ENCODE results near the gene VPS37D.

Gene VPS37D

GRCh38 chr7:73681031-73681430 is 13.4 kb downstream of the VPS37D start:
- no peak for DNase-seq

DNA sequence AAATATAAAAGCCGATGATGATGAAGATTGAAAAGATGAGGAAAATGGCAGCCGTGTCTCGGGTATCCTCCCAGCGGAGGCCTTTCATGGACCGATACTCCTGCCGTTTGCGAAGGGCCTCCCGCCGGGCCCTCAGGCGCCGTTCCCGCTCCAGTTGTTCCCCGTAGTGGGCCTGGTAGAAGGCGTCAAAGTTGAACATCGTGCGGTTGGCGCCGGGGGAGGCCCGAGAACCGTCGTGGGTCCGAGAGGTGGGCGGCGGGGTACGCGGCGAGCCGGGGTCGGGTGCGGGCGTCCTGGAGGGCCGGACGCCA is 15.1 kb downstream of the VPS37D start:
- DNase-seq = no peak

GRCh38 chr7:73683056-73683787 is 15.6 kb downstream of the VPS37D start, which contains the start of the genes BUD23 and DNAJC30:
TSS of gene BUD23 (plus strand) at chr7:73683597. CDS start at chr7:73683626, 29 bp downstream.
TSS of gene DNAJC30 (minus strand) at chr7:73683453. CDS start at chr7:73683423, 30 bp downstream.
- peak; percentile 99 for DNase-seq

DNA sequence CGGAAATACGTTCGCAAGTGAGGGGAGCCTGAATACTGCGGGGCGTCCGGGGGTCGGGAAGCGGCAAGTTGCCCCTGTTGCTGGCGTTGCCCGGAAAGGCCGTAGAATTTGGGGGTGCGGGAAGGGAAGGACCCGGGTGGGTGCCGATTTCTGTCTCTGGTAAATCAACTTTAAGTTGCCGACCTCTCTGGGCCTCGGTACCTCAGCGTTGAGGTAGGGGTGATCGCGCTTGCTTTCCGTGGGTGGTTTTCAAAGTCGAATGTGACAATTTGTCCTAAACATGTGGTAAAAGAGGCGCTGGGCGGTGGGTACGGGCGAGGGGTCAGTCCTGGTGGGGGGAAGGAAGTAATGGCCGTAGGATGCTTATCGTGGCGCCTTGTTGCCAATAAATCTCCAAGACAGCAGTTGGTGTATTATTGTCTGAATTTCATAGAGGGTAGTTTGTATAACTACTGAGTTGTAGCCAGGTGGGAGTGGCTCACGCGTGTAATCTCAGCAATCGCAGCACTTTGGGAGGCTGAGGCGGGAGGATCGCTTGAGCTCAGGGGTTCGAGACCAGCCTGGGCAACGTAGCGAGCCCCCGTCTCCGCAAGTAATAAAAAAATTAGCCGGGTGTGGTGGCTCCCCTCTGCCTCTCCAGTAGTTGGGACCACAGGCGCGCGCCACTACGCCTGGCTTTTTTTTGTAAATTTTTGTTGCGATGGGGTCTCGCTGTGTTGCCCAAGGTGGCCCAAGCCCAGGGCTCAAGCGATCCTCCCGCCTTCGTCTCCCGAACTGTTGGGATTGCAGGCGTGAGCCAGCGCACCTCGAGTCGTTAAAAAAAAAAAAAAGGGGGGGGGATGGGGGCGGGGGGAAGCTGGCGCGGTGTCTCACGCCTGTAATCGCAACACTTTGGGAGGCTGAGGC is 16.4 kb downstream of the VPS37D start:
- DNase-seq = no peak

DNA sequence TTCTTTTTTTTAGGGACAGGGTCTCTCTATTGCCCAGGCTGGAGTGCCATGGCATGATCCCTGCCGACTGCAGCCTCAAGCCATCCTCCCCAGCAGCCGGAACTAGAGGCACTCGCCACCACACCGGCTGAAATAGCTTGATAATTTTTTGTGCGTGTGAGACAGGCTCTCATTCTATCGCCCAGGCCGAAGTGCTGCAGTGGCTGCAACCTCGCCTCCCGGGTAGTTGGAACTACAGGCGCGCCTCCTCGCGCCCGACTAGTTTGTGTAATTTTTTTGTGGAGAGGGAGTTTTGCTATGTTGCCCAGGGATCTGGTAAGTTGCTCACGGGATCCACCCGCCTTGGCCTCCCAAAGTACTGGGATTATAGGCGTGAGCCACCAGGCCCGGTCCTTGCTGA is 17.7 kb downstream of the VPS37D start:
- DNase-seq = no peak

DNA sequence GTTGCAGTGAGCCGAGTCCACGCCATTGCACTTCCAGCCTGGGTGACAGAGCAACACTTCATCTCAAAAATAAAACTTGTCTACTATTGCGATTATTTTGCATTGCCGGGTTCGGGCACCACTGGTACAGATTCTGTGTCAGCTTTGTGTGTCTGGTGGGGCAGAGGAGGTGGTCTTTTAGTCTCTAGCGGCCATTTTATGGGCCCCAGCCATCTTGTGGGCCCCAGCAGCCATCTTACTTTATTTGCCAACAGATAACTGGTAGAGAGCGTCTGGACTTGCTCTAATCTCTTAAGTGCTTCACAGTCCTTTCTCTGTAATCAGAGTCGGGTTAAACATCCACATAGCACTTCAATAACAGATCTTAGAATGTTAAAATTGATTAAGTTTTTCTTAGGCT is 20.7 kb downstream of the VPS37D start:
- no peak for DNase-seq

DNA sequence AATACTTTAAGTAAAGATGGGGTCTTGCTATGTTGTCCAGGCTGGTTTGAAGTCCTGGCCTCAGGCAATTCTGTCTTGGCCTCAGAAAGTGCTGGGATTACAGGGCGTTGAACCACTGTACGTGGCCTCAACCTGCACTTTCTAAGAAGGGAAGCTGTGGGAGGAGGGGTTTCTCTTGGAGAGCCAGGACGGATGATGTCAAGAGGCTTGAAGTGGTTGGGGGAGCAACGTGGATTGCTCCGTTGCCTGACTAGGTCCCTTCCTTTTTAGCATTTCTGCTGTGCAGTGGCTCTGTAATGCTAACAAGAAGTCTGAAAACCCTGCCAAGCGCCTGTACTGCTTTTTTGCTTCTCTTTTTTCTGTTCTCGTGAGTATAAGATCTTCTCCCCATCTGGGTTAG is 23.0 kb downstream of the VPS37D start:
- no peak for DNase-seq

GRCh38 chr7:73696372-73696771 is 28.7 kb downstream of the VPS37D start:
- no peak for DNase-seq

GRCh38 chr7:73698410-73698809 is 30.8 kb downstream of the VPS37D start:
- no peak for DNase-seq

- DNase-seq = no peak
Observed at GRCh38 chr7:73699370-73700068, 31.9 kb downstream of the VPS37D start.

- no peak for DNase-seq
Observed at GRCh38 chr7:73700069-73700423, 32.4 kb downstream of the VPS37D start.

DNA sequence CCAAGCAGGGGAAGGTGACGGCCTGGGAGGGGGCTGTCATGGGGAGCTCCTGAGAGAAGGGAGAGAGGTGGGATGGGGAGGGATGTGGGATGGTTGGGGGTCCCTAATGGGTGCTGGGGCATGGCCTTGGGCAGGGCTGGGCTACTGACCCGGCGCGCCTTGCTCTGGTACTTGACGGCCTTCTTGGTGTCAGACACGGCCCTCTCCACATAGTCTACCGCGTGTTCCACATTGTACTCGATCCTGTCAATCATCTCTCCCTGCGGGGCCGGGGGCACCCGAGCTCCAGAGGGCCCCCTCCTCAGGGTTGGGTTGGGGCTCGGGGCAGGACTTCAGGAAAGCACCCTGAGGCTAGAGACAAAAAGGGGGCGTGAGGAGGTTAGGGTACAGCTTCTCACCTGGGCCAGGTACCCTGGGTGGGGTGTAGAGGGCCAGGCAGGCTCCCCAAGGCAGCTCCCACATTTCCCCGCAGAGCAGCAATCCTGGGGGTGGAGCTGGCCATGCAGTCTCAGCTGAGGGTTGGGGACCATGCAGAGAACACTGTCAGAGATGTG is 33.0 kb downstream of the VPS37D start:
- DNase-seq = no peak

- DNase-seq = peak; percentile 20
Observed at GRCh38 chr7:73701357-73701995, 33.8 kb downstream of the VPS37D start.

DNA sequence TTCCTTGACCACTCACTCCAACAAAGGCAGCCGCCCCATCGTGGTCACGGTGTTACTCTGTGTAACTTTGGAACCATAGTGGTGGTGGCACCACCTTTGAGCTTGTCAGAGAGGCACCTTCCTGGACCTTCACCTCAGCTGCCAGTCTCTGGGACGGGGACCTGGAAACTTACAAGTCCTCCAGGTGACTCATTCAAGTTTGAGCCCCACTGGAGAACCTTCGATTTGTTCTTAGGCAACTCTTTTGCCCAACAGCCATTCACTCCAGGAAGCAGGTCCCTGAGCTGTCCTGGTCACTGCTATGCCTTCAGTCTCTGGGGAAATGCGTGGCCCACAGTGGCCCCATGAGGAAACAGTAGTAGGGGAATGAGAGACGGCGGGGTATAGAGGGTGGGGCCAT is 34.6 kb downstream of the VPS37D start:
- DNase-seq = no peak

GRCh38 chr7:73702665-73703064 is 35.0 kb downstream of the VPS37D start:
- DNase-seq = no peak

DNA sequence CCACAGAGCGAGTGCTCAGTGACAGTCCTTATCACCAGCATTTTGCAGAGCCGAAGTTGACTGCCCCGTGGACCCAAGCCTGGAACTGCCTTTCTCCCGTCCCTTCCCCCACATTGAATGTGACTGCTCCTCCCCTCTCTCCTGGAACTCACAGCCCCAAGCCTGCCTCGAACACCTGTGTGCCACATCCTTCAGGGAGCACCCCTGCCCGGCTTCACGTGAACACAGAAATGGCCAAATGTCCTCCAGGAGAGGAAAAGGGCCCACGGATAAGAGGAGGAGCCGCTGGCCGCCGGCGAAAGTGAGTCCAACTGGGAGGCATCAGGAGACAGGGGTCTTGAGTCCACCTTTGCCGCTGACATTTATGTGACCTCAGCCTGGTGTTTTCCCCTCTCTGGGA is 35.6 kb downstream of the VPS37D start:
- DNase-seq = no peak

DNA sequence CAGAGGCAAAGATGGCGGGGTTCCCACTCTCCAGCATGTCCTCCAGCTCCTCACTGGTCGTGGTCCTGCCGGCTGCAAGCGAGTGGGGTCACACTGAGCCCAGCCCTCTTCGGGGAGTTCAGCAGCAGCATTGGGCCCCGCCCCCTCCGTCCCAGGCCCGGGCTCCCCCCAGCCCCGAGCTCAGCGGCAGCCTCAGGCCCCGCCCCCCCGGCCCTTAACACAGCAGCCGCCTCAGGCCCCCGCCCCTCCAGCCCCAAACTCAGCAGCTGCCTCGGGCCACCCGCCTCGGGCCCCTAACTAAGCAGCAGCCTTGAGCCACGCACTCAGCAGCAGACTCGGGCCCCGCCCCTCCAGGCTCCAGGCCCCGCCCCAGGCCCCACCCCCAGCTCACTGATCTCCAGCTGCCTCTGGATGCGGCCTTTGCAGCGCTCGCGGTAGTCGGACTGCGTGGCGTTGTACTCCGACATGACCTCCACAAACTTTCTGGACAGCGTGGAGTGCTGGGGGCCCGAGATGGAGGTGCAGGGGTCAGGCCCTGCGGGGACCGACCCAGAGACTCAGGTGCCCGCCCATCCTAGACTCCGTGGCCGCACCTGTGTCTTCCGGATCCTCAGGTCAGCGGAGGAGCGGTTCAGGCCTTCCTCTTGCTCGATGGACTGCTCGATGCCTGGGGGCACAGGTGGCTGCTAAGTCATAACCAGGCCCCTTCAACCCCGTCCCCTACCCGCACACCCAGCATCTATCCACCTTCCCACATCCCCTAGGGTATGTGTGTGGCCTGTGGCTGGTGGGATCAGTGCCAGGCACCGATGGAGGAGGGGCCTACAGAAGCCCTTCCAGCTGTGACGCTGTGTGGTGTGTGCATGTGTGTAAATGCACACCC is 36.4 kb downstream of the VPS37D start:
- DNase-seq = no peak

- no peak for DNase-seq
Observed at GRCh38 chr7:73704640-73705550, 37.3 kb downstream of the VPS37D start.

GRCh38 chr7:73705551-73705920 is 37.9 kb downstream of the VPS37D start:
- no peak for DNase-seq
